AG04450 (cell line): ENCODE data around the gene RPS6KA1. TPM values are rescaled to one million over a fixed set of nuclear protein-coding genes. Genes with fewer than 3 reads are reported as not detected.

Experiments used
- CTCF ChIA-PET: fragments of 300-600, 350-600 bp; formaldehyde crosslinking; extraction: SDS; loops from one replicate; lab custom pipeline; 2022; ENCODE audit warnings: antibody characterized with exemption, inconsistent platforms; lab: Charles Lee
- POLR2A ChIA-PET: fragments of 350-600 bp; formaldehyde crosslinking; extraction: SDS; loops from one replicate; lab custom pipeline; 2021; ENCODE audit warnings: antibody characterized with exemption, inconsistent platforms; lab: Yijun Ruan, JAX
- DNase-seq: peaks from one replicate; pipeline ENCODE4 v3.0.0-alpha.2; 2011; ENCODE audit warnings: low read depth, low spot score
- H3K27ac ChIP-seq: one replicate; pipeline ENCODE4 v1.5.1; 2012; ENCODE audit warnings: low read depth, low read length, control low read depth
- H3K27me3 ChIP-seq: one replicate; pipeline ENCODE4 v1.6.0; 2012; ENCODE audit warnings: low read length; ENCODE audit not compliant: control insufficient read depth, insufficient read depth
- H3K4me3 ChIP-seq: 2 replicates; pipeline ENCODE4 v1.5.1; 2011; ENCODE audit warnings: mild to moderate bottlenecking, low read depth, low read length, control low read depth
- H3K9me3 ChIP-seq: 2 replicates; pipeline ENCODE4 v1.5.1; 2012; ENCODE audit warnings: low read length; ENCODE audit not compliant: control insufficient read depth, insufficient read depth
- CTCF ChIP-seq: IDR thresholded peaks from 2 replicates; pipeline ENCODE4 v1.5.1; 2011; ENCODE audit warnings: low read depth, low read length, control low read depth, inconsistent platforms
- polyA plus RNA-seq: library from polyadenylated mRNA; depleted of rRNA; stranded (reverse); fragments of >200 nt; gene quantifications from 2 replicates; pipeline ENCODE4 v1.2.3, GENCODE V29; 2011

Gene RPS6KA1
- polyA plus RNA-seq, 1 experiment, result 2.8 TPM

- Histone ChIP-seq H3K9me3 (no peaks in the 10 kb centered on the region), H3K4me3 (no peak overlapping the region), H3K27ac (no peak overlapping the region), H3K27me3 (peaks cover 14% of the 10 kb centered on the region)
- CTCF ChIA-PET, result interaction anchor here (3.5 kb wide), 1 partner anchor 21 kb away, joined by 14 read pairs; no protein-coding TSS in a partner anchor
- TF ChIP-seq CTCF, result no peak
- POLR2A ChIA-PET, result interaction anchor here (0.6 to 0.8 kb wide), 3 partner anchors 15 to 112 kb away, joined by 4 to 8 read pairs (median 5); no protein-coding TSS in a partner anchor
- DNase-seq, result no peak
Measured at GRCh38 chr1:26516987-26517765, 12.4 kb upstream of the RPS6KA1 start.

GRCh38 chr1:26517766-26518049, 11.9 kb upstream of the RPS6KA1 start:
- no peaks in the 10 kb centered on the region for H3K9me3 ChIP-seq
- CTCF ChIA-PET, result interaction anchor here (3.5 kb wide), 1 partner anchor 21 kb away, joined by 14 read pairs; no protein-coding TSS in a partner anchor
- POLR2A ChIA-PET, result interaction anchor here (0.6 to 0.8 kb wide), 3 partner anchors 15 to 113 kb away, joined by 4 to 8 read pairs (median 5); no protein-coding TSS in a partner anchor
- H3K27me3 ChIP-seq, result peaks cover 17% of the 10 kb centered on the region
- DNase-seq, result no peak
- H3K4me3 ChIP-seq, result no peak overlapping the region
- H3K27ac ChIP-seq, result no peak overlapping the region
- no peak for TF ChIP-seq CTCF

GRCh38 chr1:26518355-26518754, 11.2 kb upstream of the RPS6KA1 start:
- ChIA-PET CTCF (interaction anchor here (3.5 kb wide), 1 partner anchor 20 kb away, joined by 14 read pairs; no protein-coding TSS in a partner anchor), POLR2A (no interaction called here)
- H3K4me3 ChIP-seq, result no peak overlapping the region
- H3K9me3 ChIP-seq, result no peaks in the 10 kb centered on the region
- no peak for DNase-seq
- H3K27me3 ChIP-seq, result peaks cover 17% of the 10 kb centered on the region
- TF ChIP-seq CTCF, result no peak
- H3K27ac ChIP-seq, result no peak overlapping the region

GRCh38 chr1:26520339-26520738, 9.2 kb upstream of the RPS6KA1 start:
- H3K27ac ChIP-seq, result no peak overlapping the region
- H3K4me3 ChIP-seq, result no peak overlapping the region
- ChIA-PET POLR2A (no interaction called here), CTCF (no interaction called here)
- no peaks in the 10 kb centered on the region for H3K9me3 ChIP-seq
- no peak for TF ChIP-seq CTCF
- H3K27me3 ChIP-seq, result peaks cover 23% of the 10 kb centered on the region
- no peak for DNase-seq

- no peak overlapping the region for H3K4me3 ChIP-seq
- no peaks in the 10 kb centered on the region for H3K9me3 ChIP-seq
- ChIA-PET POLR2A (no interaction called here), CTCF (interaction anchor here (0.9 to 1.1 kb wide), 2 partner anchors 17 to 22 kb away, joined by 3 read pairs; no protein-coding TSS in a partner anchor)
- no peak for DNase-seq
- no peak for TF ChIP-seq CTCF
- H3K27ac ChIP-seq, result no peak overlapping the region
- peaks cover 23% of the 10 kb centered on the region for H3K27me3 ChIP-seq
Measured at GRCh38 chr1:26521669-26522030, 7.9 kb upstream of the RPS6KA1 start.
